Epithelial cell of proximal tubule (primary cell): ENCODE data around the gene CLIC3. TPM values are rescaled to one million over a fixed set of nuclear protein-coding genes. Genes with fewer than 3 reads are reported as not detected.
"Not testable (repeated sequence)": the region's sequence is repeated elsewhere in the genome, so short reads cannot be mapped to it uniquely, and the experiment has no call there.

Experiments
- DNase-seq: peaks from one replicate; pipeline ENCODE4 v3.0.0-alpha.2; 2011; ENCODE audit warnings: low read depth
- H3K4me3 ChIP-seq: 2 replicates; pipeline ENCODE4 v1.5.1; 2011; ENCODE audit warnings: low read depth, mild to moderate bottlenecking, low read length
- CTCF ChIP-seq: conservative IDR thresholded peaks from 2 replicates; pipeline ENCODE4 v1.5.1; 2012; ENCODE audit warnings: low read depth, mild to moderate bottlenecking, low read length
- total RNA-seq: library from RNA; depleted of rRNA; stranded (reverse); fragments of >200 nt; gene quantifications from 2 replicates; pipeline ENCODE4 v1.2.3, GENCODE V29; 2015

CLIC3 gene
- total RNA-seq, 1 donor from 2014 or later = 2.4 TPM

- no peak for TF ChIP-seq CTCF
- no peak for DNase-seq
- no peak overlapping the region for H3K4me3 ChIP-seq
Observed at GRCh38 chr9:137007108-137007815, 10.9 kb upstream of the CLIC3 start.

GRCh38 chr9:137006116-137007003 lies 10.0 kb upstream of the CLIC3 start:
- H3K4me3 ChIP-seq = no peak overlapping the region
- no peak for TF ChIP-seq CTCF
- no peak for DNase-seq

- peak; percentile 29 for TF ChIP-seq CTCF
- DNase-seq, H3K4me3 ChIP-seq: not testable (repeated sequence)
Observed at GRCh38 chr9:137004285-137004684, 7.9 kb upstream of the CLIC3 start.

- no peak overlapping the region for H3K4me3 ChIP-seq
- no peak for DNase-seq
- TF ChIP-seq CTCF = no peak
Observed at GRCh38 chr9:137002646-137003041, 6.3 kb upstream of the CLIC3 start.

- DNase-seq = no peak
- TF ChIP-seq CTCF = no peak
- no peak overlapping the region for H3K4me3 ChIP-seq
Observed at GRCh38 chr9:137001857-137002645, 5.7 kb upstream of the CLIC3 start.

GRCh38 chr9:137000177-137000930 lies 4.0 kb upstream of the CLIC3 start:
- no peak for TF ChIP-seq CTCF
- DNase-seq = no peak
- no peak overlapping the region for H3K4me3 ChIP-seq
